Panc1 (cell line): ENCODE measurements around the gene RPL36AL. TPM values are rescaled to one million over a fixed set of nuclear protein-coding genes. Genes with fewer than 3 reads are reported as not detected.

ENCODE experiments used
- ATAC-seq: fragments of 200-7000 bp; cut with Tn5 transposase; 2 replicates; pipeline ENCODE4 v1.9.1; 2020; ENCODE audit warnings: mild to moderate bottlenecking, moderate library complexity
- BruUV-seq: library from RNA; stranded (reverse); fragments of 400-500 nt; replicated peaks from 2 replicates; lab custom pipeline; 2021; lab: Mats Ljungman, UMichigan
- CTCF ChIA-PET: fragments of 300-600 bp; sonication (Branson Sonifier 250); formaldehyde crosslinking; loops from one replicate; lab custom pipeline; 2022; ENCODE audit warnings: antibody characterized with exemption; lab: Charles Lee
- POLR2A ChIA-PET: fragments of 300-600 bp; sonication (Branson Sonifier 250); formaldehyde crosslinking; loops from one replicate; lab custom pipeline; 2022; ENCODE audit warnings: antibody characterized with exemption; lab: Charles Lee
- DNase-seq: peaks from one replicate; pipeline ENCODE4 v3.0.0-alpha.2; 2010; ENCODE audit warnings: low read depth, low spot score
- H3K27ac ChIP-seq: 2 replicates; pipeline ENCODE4 v1.5.1; 2011; ENCODE audit warnings: mild to moderate bottlenecking, low read length, inconsistent platforms
- H3K27me3 ChIP-seq: fragments of 200-500 bp; sonication (Bioruptor generic); 2 replicates; pipeline ENCODE4 v1.6.0; 2014; ENCODE audit warnings: low read length, inconsistent platforms; ENCODE audit not compliant: control insufficient read depth, insufficient read depth
- H3K36me3 ChIP-seq: fragments of 200-500 bp; sonication (Bioruptor generic); 2 replicates; pipeline ENCODE4 v1.5.1; 2014; ENCODE audit warnings: inconsistent platforms, mild to moderate bottlenecking, low read length, moderate library complexity; ENCODE audit not compliant: control insufficient read depth, insufficient read depth
- H3K4me1 ChIP-seq: 2 replicates; pipeline ENCODE4 v1.5.1; 2011; ENCODE audit warnings: inconsistent platforms, mild to moderate bottlenecking, low read length, moderate library complexity; ENCODE audit not compliant: control insufficient read depth, insufficient read depth
- H3K4me3 ChIP-seq, 2 experiments: 2 replicates each; pipeline ENCODE4 v1.5.1; 2011 to 2012; ENCODE audit warnings: low read depth in 2 of 2, low read length in 2 of 2, mild to moderate bottlenecking in 2 of 2, inconsistent platforms in 1 of 2, moderate library complexity in 1 of 2
- H3K9me3 ChIP-seq: fragments of 200-500 bp; sonication (Bioruptor generic); 2 replicates; pipeline ENCODE4 v1.5.1; 2014; ENCODE audit warnings: low read depth, mild to moderate bottlenecking, inconsistent platforms, low read length, moderate library complexity; ENCODE audit not compliant: control insufficient read depth, insufficient read depth
- POLR2AphosphoS5 ChIP-seq: IDR thresholded peaks from 2 replicates; pipeline ENCODE4 v1.6.1; 2012; ENCODE audit warnings: mild to moderate bottlenecking, low read depth, low read length, moderate library complexity
- SIN3A ChIP-seq: IDR thresholded peaks from 2 replicates; pipeline ENCODE4 v1.6.1; 2012; ENCODE audit warnings: low read depth, mild to moderate bottlenecking, low read length, moderate library complexity, borderline replicate concordance; ENCODE audit not compliant: insufficient read depth
- TCF7L2 ChIP-seq: IDR thresholded peaks from 2 replicates; pipeline ENCODE4 v1.6.1; 2011; ENCODE audit warnings: mild to moderate bottlenecking, low read depth, low read length, inconsistent platforms
- in situ Hi-C: cut with HindIII; loops from 2 replicates; pipeline ENCODE4 v1.10.0; 2016; ENCODE audit warnings: low sequenced_read_pairs, low pct_unique_long_range_greater_than_20kb
- intact Hi-C: fragments of 100-400 bp; cut with micrococcal nuclease; formaldehyde crosslinking; loops from one replicate; pipeline ENCODE4 v1.10.0; 2022; ENCODE audit not compliant: unreplicated experiment
- total RNA-seq: library from RNA; stranded (reverse); gene quantifications from one replicate; pipeline ENCODE4 v1.2.1, GENCODE V29; 2021; ENCODE audit not compliant: unreplicated experiment
- TF ChIP-seq, protein P1 (sequence below): fragments of 450-650 bp; IDR thresholded peaks from 2 replicates; pipeline ENCODE4 v1.5.1; 2017; ENCODE audit warnings: mild to moderate bottlenecking
- TF ChIP-seq, protein P2 (sequence below), 2 experiments: IDR thresholded peaks; 2 replicates each; pipeline ENCODE4 v1.6.1; 2011 to 2012; ENCODE audit warnings: low read depth in 2 of 2, control low read depth in 1 of 2, low read length in 1 of 2, mild to moderate bottlenecking in 1 of 2, moderate library complexity in 1 of 2; ENCODE audit not compliant: insufficient read depth in 1 of 2

The RPL36AL gene
- total RNA-seq, 1 experiment from 2014 or later: 136 TPM

DNA sequence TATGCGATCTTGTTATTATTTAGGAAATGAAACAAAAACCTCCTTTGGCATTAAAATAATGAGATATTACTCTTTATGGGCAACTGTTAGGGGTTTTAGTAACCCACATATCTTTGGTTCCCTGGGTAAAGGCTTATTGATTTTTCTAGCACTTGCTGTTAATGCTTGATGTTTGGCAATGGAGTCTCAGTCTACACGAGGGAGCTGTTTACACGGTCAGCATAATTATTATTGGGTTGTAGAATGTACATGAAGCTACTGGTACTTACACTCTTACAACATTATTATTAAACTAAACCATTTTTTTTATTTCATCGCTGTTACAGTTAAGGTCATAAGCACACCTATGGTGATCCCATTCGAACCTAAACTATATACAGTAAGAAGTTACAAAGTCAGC lies 46.4 kb downstream of the RPL36AL start:
- no peak for ATAC-seq
- TF ChIP-seq TCF7L2: no peak
- TF ChIP-seq, protein P1, sequence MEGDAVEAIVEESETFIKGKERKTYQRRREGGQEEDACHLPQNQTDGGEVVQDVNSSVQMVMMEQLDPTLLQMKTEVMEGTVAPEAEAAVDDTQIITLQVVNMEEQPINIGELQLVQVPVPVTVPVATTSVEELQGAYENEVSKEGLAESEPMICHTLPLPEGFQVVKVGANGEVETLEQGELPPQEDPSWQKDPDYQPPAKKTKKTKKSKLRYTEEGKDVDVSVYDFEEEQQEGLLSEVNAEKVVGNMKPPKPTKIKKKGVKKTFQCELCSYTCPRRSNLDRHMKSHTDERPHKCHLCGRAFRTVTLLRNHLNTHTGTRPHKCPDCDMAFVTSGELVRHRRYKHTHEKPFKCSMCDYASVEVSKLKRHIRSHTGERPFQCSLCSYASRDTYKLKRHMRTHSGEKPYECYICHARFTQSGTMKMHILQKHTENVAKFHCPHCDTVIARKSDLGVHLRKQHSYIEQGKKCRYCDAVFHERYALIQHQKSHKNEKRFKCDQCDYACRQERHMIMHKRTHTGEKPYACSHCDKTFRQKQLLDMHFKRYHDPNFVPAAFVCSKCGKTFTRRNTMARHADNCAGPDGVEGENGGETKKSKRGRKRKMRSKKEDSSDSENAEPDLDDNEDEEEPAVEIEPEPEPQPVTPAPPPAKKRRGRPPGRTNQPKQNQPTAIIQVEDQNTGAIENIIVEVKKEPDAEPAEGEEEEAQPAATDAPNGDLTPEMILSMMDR: no peak
- TF ChIP-seq, protein P2, sequence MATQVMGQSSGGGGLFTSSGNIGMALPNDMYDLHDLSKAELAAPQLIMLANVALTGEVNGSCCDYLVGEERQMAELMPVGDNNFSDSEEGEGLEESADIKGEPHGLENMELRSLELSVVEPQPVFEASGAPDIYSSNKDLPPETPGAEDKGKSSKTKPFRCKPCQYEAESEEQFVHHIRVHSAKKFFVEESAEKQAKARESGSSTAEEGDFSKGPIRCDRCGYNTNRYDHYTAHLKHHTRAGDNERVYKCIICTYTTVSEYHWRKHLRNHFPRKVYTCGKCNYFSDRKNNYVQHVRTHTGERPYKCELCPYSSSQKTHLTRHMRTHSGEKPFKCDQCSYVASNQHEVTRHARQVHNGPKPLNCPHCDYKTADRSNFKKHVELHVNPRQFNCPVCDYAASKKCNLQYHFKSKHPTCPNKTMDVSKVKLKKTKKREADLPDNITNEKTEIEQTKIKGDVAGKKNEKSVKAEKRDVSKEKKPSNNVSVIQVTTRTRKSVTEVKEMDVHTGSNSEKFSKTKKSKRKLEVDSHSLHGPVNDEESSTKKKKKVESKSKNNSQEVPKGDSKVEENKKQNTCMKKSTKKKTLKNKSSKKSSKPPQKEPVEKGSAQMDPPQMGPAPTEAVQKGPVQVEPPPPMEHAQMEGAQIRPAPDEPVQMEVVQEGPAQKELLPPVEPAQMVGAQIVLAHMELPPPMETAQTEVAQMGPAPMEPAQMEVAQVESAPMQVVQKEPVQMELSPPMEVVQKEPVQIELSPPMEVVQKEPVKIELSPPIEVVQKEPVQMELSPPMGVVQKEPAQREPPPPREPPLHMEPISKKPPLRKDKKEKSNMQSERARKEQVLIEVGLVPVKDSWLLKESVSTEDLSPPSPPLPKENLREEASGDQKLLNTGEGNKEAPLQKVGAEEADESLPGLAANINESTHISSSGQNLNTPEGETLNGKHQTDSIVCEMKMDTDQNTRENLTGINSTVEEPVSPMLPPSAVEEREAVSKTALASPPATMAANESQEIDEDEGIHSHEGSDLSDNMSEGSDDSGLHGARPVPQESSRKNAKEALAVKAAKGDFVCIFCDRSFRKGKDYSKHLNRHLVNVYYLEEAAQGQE (IDR thresholded peaks at IDR 0.05; ENCODE audit: insufficient read depth in 1 of 2, low read depth in 2 of 2, low read length in 1 of 2): no peak
- no peak for TF ChIP-seq SIN3A
- TF ChIP-seq POLR2AphosphoS5: no peak
- ChIA-PET CTCF (no interaction called here), POLR2A (no interaction called here)
- Histone ChIP-seq H3K27me3 (no peaks in the 10 kb centered on the region), H3K4me3 (no peak overlapping the region), H3K4me1 (no peaks in the 10 kb centered on the region), H3K9me3 (no peaks in the 10 kb centered on the region), H3K27ac (no peak overlapping the region), H3K36me3 (no peaks in the 10 kb centered on the region; the same call in 1 of the 2 replicates)
- BruUV-seq: no TSS peak
- no peak for DNase-seq
- in situ Hi-C loops (no loop called here), intact Hi-C loops (no loop called here)

DNA sequence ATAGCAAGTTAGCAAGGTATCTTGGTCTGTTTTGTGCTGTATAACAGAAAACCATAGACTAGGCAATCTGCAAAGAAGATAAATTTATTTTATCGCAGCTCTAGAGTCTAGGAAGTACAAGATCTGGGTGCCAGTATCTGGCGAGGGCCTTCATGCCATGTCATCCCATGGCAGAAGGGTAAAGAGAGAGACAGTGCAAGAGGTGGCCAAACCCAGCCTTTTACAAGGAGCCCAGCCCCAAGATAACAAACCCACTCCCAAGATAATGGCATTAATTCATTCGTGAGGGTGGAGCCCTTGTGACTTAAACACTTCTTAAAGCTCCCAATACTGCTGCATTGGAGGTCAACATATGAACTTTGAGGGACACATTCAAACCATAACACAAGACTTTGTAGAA lies 51.1 kb downstream of the RPL36AL start:
- in situ Hi-C loops (no loop called here), intact Hi-C loops (no loop called here)
- POLR2A ChIA-PET: no interaction called here

More for the DNA sequence above, 51.1 kb downstream of the RPL36AL start:
- CTCF ChIA-PET: no interaction called here
- Histone ChIP-seq H3K36me3 (no peaks in the 10 kb centered on the region), H3K27me3 (no peaks in the 10 kb centered on the region), H3K9me3 (no peaks in the 10 kb centered on the region), H3K27ac (no peak overlapping the region), H3K4me3 (no peak overlapping the region), H3K4me1 (no peaks in the 10 kb centered on the region)
- BruUV-seq: no TSS peak
- no peak for TF ChIP-seq POLR2AphosphoS5
- no peak for TF ChIP-seq TCF7L2
- TF ChIP-seq, protein P2 (IDR thresholded peaks at IDR 0.05; ENCODE audit: insufficient read depth in 1 of 2, low read depth in 2 of 2, low read length in 1 of 2): no peak
- TF ChIP-seq SIN3A: no peak
- TF ChIP-seq, protein P1: no peak
- no peak for DNase-seq
- ATAC-seq: no peak
